ENCODE data around the gene CCSAP.
A peak's percentile ranks its signal among the peaks of the same experiment; 100 is the strongest.

CCSAP gene

GRCh38 chr1:229349463-229350385 lies 6.9 kb upstream of the CCSAP start:
- DNase-seq (ENCODE audit: low read depth) = no peak
- no peak for TF ChIP-seq CTCF (IDR thresholded peaks at IDR 0.05; ENCODE audit: low read depth, low read length, missing control alignments)
- H3K4me3 ChIP-seq (ENCODE audit: low read depth, low read length) = no peak overlapping the region

- no peak for DNase-seq (ENCODE audit: low read depth)
- TF ChIP-seq CTCF (IDR thresholded peaks at IDR 0.05; ENCODE audit: low read depth, low read length, missing control alignments) = no peak
Measured at GRCh38 chr1:229347528-229347927, 4.7 kb upstream of the CCSAP start.

DNA sequence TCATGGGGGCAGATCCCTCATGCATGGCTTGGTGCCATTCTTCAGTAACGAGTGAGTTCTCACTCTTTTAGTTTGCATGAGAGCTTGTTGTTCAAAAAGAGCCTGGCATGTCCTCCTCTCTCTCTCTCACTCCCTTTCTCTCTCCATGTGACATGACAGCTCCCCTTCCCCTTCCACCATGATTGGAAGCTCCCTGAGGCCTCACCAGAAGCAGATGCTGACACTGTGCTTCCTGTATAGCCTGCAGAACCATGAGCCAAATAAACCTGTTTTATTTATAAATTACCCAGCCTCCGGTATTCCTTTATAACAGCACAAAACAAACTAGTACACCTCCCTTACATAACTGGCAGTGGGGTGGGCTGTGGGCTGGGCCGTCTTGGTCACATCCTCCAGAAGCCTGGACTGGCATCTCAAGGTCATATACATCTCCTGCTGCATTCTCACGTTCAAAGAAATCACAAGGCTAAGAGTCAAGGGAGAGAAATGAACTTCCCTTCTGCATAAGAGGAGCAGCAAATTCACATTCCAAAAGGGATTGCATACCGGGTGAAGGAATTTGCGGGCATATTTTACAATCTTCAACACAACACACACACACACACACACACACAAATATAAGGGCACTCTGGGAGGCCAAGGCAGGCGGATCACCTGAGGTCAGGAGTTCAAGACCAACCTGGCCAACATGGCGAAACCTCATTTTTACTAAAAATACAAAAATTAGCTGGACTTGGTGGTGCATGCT lies 2.3 kb upstream of the CCSAP start:
- TF ChIP-seq CTCF (IDR thresholded peaks at IDR 0.05; ENCODE audit: low read depth, low read length, missing control alignments) = no peak
- no peak for DNase-seq (ENCODE audit: low read depth)
- no peak overlapping the region for H3K4me3 ChIP-seq (ENCODE audit: low read depth, low read length)

More at GRCh38 chr1:229347528-229347927, 4.7 kb upstream of the CCSAP start:
- no peak overlapping the region for H3K4me3 ChIP-seq (ENCODE audit: low read depth, low read length)

GRCh38 chr1:229344139-229344538 lies 1.3 kb upstream of the CCSAP start:
- DNase-seq (ENCODE audit: low read depth) = no peak
- no peak overlapping the region for H3K4me3 ChIP-seq (ENCODE audit: low read depth, low read length)
- no peak for TF ChIP-seq CTCF (IDR thresholded peaks at IDR 0.05; ENCODE audit: low read depth, low read length, missing control alignments)

DNA sequence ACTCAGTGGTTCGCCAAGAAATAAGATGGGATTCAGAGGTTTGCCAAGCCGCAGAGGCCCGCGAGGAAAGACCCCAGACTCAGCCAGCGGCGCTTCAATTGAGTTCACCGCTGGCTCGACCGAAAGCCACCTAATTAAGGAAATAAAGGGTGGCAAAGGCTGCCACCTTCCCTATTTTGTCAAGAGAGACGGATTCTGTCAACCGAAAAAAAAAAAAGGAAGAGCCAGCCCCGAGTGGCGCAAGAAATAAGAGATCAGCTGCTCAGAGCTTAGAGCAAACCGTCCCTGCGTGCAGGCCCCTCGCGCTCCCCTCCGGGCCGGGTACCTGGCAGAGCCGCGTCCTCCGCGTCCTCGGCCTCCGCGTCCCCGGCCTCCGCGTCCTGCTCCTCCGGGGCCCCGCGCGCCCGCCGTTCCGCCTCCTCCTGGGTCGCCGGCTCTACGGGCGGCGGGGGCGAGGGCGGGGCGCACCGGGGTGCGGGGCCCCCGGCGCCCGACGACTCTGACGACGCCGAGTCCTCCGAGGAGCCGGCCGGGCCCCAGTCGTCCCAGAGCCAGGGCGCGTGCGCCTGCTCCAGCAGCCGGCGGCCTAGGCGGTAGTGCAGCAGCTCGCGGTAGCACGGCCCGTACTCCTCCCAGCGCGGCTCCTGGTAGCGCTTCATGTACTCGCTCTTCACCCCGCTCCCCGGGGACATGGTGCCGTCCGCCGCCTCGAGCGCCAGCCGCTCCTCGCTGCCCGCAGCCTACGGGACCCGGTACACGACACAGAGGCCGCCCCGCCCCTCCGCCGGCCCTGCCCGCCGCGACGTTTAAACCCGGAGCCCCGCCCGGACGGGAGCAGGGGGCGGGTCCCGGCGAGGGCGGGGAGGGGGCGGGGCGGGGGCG lies 832 bp downstream of the CCSAP start:
- peak; percentile 8 for DNase-seq (ENCODE audit: low read depth)
- H3K4me3 ChIP-seq (ENCODE audit: low read depth, low read length) = peak overlapping the region; percentile 81
- TF ChIP-seq CTCF (IDR thresholded peaks at IDR 0.05; ENCODE audit: low read depth, low read length, missing control alignments) = no peak

- no peak for DNase-seq (ENCODE audit: low read depth)
- no peak for TF ChIP-seq CTCF (IDR thresholded peaks at IDR 0.05; ENCODE audit: low read depth, low read length, missing control alignments)
- H3K4me3 ChIP-seq (ENCODE audit: low read depth, low read length) = no peak overlapping the region
Measured at GRCh38 chr1:229340496-229340895, 2.4 kb downstream of the CCSAP start.
